IPS-18c (cell line): ENCODE data around the gene ALKBH4.
"Not testable (repeated sequence)": the region's sequence is repeated elsewhere in the genome, so short reads cannot be mapped to it uniquely, and the experiment has no call there.

Experiments
- H3K4me3 ChIP-seq: 2 replicates; pipeline ENCODE4 v1.7.0; 2013; ENCODE audit warnings: low read depth, mild to moderate bottlenecking, low read length, moderate library complexity; ENCODE audit not compliant: insufficient read depth
- H3K9me3 ChIP-seq: one replicate; pipeline ENCODE4 v1.6.1; 2013; ENCODE audit warnings: mild to moderate bottlenecking, low read length, moderate library complexity; ENCODE audit not compliant: control insufficient read depth, insufficient read depth

ALKBH4 gene

GRCh38 chr7:102463841-102464576 lies 654 bp downstream of the ALKBH4 start:
- Histone ChIP-seq H3K4me3 (peak overlapping the region; percentile 97), H3K9me3 (no peaks in the 10 kb centered on the region)

GRCh38 chr7:102460467-102460866 lies 4.2 kb downstream of the ALKBH4 start:
- Histone ChIP-seq H3K4me3 (no peak overlapping the region), H3K9me3 (no peaks in the 10 kb centered on the region)

GRCh38 chr7:102459221-102459844 lies 5.3 kb downstream of the ALKBH4 start:
- no peaks in the 10 kb centered on the region for H3K9me3 ChIP-seq
- H3K4me3 ChIP-seq, result no peak overlapping the region

- Histone ChIP-seq H3K4me3 (no peak overlapping the region), H3K9me3 (no peaks in the 10 kb centered on the region)
Observed at GRCh38 chr7:102457352-102457924, 7.2 kb downstream of the ALKBH4 start.

- Histone ChIP-seq H3K4me3 (no peak overlapping the region), H3K9me3 (no peaks in the 10 kb centered on the region)
Observed at GRCh38 chr7:102456327-102456726, 8.3 kb downstream of the ALKBH4 start.

- H3K9me3 ChIP-seq, result no peaks in the 10 kb centered on the region
- no peak overlapping the region for H3K4me3 ChIP-seq
Observed at GRCh38 chr7:102455596-102455995, 9.1 kb downstream of the ALKBH4 start.

GRCh38 chr7:102454932-102455331 lies 9.7 kb downstream of the ALKBH4 start:
- not testable (repeated sequence) for H3K4me3 ChIP-seq, H3K9me3 ChIP-seq

GRCh38 chr7:102454468-102454867 lies 10.2 kb downstream of the ALKBH4 start:
- no peak overlapping the region for H3K4me3 ChIP-seq
- no peaks in the 10 kb centered on the region for H3K9me3 ChIP-seq

- H3K4me3 ChIP-seq, result no peak overlapping the region
- H3K9me3 ChIP-seq, result no peaks in the 10 kb centered on the region
Observed at GRCh38 chr7:102453319-102453718, 11.3 kb downstream of the ALKBH4 start.

GRCh38 chr7:102452451-102452850 lies 12.2 kb downstream of the ALKBH4 start:
- Histone ChIP-seq H3K9me3 (no peaks in the 10 kb centered on the region), H3K4me3 (no peak overlapping the region)

- no peaks in the 10 kb centered on the region for H3K9me3 ChIP-seq
- no peak overlapping the region for H3K4me3 ChIP-seq
Observed at GRCh38 chr7:102451371-102452054, 13.2 kb downstream of the ALKBH4 start.

GRCh38 chr7:102450242-102450641 lies 14.4 kb downstream of the ALKBH4 start:
- H3K9me3 ChIP-seq, result no peaks in the 10 kb centered on the region
- no peak overlapping the region for H3K4me3 ChIP-seq

GRCh38 chr7:102449136-102449535 lies 15.5 kb downstream of the ALKBH4 start:
- no peak overlapping the region for H3K4me3 ChIP-seq
- H3K9me3 ChIP-seq, result no peaks in the 10 kb centered on the region

- H3K9me3 ChIP-seq, result no peaks in the 10 kb centered on the region
- no peak overlapping the region for H3K4me3 ChIP-seq
Observed at GRCh38 chr7:102447311-102447710, 17.4 kb downstream of the ALKBH4 start.

GRCh38 chr7:102446387-102447156 lies 18.1 kb downstream of the ALKBH4 start:
- H3K4me3 ChIP-seq, result no peak overlapping the region
- no peaks in the 10 kb centered on the region for H3K9me3 ChIP-seq

- no peak overlapping the region for H3K4me3 ChIP-seq
- no peaks in the 10 kb centered on the region for H3K9me3 ChIP-seq
Observed at GRCh38 chr7:102445674-102446071, 19.0 kb downstream of the ALKBH4 start.

GRCh38 chr7:102444961-102445673 lies 19.5 kb downstream of the ALKBH4 start:
- H3K4me3 ChIP-seq, result no peak overlapping the region
- H3K9me3 ChIP-seq, result no peaks in the 10 kb centered on the region
